NCI-H345 (cell line): ENCODE measurements around the gene KCNJ2.

Experiments used
- DNase-seq: peaks from one replicate; lab custom pipeline; 2025; lab: John Stamatoyannopoulos, UW

KCNJ2 gene

GRCh38 chr17:70168977-70169708 lies at the start of gene KCNJ2:
KCNJ2 (plus strand) TSS chr17:70169532; CDS start chr17:70175040, 5,508 bp downstream.
- DNase-seq = peak; percentile 87

DNA sequence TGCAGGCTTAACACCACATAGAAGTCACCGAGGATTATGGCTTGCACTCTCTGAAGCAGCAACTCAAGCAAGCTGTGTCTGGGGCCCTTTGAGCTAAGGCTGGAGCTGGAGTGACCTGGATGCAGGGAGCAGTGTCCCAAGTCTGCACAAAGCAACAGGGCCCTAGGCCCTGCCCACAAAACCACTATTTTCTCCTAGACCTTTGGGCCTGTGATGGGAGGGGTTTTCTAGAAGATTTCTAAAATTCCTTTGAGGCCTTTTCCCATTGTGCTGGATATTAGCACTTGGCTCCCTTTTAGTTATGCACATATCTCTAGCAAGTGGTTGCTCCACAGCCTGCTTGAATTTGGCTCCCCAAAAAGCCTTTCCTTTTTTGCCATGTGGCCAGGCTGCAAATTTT lies 49.8 kb upstream of the KCNJ2 start:
- DNase-seq = no peak

DNA sequence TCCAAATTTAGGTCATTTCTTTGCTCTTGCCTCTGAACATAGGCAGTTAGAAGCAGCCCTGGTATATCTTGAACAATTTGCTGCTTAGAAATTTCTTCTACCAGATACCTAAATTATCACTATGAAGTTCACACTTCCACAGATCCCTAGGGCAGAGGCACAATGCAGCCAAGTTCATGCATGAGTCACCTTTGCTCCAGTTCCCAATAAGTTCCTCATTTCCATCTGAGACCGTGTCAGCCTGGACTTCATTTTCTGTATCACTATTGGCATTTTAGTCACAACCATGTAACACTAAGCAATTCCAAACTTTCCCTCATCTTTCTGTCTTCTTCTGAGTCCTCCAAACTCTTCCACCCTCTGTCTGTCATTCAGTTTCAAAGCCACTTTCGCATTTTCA lies 49.3 kb upstream of the KCNJ2 start:
- no peak for DNase-seq

DNA sequence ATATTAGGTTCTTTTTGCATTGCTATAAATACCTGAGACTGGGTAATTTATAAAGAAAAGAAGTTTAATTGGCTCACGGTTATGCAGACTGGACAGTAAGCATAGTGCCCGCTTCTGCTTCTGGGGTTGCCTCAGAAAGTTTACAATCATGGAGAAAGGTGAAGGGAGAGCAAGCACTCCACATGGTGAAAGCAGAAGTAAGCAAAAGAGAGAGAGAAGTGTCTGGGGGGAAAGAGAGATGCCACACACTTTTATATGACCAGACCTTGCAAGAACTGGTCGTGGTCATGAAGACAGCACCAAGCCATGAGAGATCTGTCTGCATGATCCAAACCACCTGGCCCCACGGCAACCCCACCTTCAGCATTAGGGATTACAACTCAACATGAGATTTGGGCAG lies 48.9 kb upstream of the KCNJ2 start:
- no peak for DNase-seq

DNA sequence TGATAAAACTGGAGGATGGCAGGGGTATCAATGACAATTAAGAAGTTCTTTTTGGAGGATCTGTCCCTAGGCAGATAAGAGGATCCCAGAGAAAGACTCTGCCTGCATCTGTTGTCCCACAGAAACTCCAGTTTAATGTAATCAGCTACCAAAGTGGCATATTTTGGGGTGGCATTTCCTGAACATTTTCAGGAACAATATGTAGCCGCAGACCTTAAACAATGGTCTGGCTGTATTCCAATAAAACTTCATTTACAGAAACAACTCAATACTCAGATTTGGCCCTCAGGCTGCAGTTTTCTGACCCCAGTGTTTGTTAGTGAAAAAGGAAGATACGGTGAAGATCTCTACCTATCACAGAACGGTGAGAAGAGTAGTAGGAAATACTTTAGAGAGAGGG lies 48.2 kb upstream of the KCNJ2 start:
- DNase-seq = no peak

DNA sequence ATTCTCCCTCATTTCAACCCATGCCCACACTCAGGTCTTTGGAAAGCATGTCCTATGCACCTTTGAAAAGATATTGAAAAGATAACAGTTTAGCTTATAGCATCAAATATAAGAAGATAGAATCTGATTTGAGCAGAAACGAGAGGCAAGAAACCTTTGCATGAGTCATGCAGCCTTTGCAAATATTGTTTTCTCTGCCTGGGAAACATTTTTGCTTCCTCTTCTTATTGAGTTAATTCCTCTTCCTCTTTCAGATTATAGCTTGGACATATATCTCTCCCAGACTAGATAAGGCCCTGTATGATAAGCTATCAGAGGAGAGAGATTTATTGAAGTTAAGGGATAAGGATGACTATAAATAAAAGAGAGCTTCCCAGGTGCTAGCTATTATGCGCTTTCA lies 46.1 kb upstream of the KCNJ2 start:
- DNase-seq = no peak

DNA sequence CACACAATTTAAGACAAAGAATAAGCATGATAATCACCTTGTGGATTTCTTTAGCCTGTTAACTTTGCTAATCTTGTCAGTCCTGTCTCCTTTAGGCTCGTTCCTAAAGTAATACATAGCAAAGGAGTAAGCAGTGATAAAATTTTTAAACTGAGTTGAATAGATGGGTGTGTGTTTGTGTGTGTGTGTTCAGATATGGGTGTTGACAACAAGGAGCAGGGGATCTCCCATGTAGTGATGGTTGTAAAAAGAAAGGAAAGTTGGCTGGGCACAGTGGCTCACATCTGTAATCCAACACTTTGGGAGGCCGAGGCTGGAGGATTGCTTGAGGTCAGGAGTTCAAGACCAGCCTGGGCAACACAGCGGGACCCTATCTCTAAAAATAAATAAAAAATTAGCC lies 44.6 kb upstream of the KCNJ2 start:
- no peak for DNase-seq

GRCh38 chr17:70127221-70127873 lies 42.0 kb upstream of the KCNJ2 start:
- no peak for DNase-seq

GRCh38 chr17:70128727-70129238 lies 40.5 kb upstream of the KCNJ2 start:
- no peak for DNase-seq

DNA sequence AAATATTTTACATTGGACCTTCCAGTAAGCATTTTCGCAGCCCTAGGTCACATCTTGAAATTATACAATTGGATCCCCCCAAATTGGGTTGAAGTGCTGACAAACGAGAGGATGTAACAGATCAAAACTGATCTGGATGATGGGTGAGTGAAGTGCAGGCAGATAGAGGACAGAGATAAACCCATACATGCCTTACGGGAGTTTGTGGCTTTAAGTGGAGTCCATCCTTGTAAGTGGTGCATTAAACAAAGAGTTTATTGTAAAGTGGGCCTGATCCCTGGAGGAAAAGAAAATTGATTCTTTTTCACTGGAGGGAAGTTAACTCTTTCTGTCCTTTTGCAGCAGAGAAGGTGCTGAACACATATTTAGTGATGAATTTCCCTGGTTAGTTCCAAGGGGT lies 39.0 kb upstream of the KCNJ2 start:
- no peak for DNase-seq

- no peak for DNase-seq
Observed at GRCh38 chr17:70132505-70132904, 36.8 kb upstream of the KCNJ2 start.

DNA sequence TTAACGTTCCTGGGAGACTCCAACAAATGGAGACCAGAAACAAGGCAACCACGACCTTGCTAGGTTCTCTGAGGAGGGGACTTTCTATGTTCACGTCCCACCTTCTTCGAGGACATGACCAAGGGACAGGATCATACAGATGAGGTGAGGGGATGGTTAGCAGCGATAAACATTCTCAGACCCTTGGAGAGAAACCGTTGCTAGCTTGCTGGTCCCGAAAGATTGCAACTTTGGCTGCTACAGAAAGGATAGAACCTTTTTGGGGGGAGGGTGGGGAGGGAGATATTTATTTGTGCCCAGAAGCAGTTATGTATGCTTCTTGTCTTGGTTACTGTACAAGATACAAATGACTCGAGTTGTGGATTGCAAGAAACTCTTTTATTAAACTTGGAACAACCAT lies 35.3 kb upstream of the KCNJ2 start:
- DNase-seq = no peak

DNA sequence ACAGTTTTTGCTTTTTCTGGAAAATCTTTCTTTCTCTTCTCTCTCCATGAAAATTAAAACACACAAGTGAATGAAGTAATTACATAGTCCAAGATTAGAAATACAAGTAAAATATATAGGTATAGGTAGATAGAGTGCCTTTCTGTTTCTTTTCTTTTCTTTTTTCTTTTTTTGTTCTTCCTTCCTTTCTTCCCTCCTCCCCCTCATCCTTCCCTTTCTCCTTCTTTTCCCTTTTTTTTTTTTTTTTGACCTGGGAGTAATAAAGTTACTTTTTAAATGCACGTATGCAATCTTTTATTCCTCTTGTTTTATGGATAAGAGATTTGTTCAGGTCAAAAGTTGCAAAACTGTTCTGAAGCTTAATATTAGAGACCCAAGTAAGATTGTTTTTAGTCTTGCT lies 34.6 kb upstream of the KCNJ2 start:
- DNase-seq = no peak

DNA sequence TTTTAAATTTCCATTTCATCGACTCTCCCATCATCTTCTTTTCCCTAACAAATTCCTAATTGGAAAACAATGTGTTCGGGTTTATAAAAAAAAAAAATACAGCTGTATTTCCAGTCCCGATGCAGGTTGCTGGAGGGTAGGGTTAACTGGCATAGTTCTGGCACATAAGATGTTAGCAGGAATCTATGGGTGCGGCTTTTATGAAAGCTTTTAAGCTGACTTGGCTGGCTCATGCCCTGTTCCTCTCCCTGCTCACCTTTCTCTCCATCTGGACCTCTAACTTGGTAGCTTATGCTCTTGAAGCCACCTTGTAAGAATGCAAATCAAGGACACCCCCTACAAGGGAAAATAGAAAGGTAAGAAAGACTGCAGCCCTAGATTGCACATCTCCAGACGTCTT lies 33.2 kb upstream of the KCNJ2 start:
- DNase-seq = no peak

DNA sequence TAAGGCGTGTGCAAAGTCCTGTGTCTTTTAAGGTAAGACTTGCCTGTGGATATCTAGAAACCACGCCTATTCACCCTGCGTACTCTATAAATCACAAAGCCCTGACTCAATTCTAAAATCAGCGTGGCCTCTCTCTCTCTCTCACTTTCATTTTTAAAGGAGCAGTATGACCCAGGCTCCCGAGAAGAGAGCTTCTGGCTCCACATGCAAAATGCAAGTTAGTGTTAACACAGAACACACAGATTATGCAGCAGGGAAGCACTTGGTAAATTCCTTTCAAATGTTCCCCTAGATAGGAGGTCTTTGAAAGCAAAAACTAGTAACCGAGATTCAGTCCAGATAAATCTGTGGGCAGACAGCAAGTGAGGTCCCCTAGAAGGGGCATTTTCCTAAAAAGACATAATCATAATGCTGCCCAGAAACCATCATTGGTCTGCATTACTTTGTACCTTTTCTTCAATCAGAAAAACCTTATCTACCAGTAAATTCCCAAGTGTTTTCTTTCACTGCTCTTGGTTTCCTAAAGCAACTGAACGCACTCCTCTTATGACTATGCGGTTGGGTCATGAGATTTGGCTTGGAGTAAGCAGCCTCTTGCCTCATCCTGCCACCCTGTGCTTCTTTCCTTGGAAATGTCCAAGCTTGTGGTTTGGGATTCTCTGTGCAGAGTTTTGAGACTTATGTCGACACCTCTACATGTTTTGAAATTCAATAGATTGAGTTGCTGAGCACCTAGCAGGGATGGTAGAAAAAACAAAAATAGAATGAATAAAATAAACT lies 31.7 kb upstream of the KCNJ2 start:
- no peak for DNase-seq

GRCh38 chr17:70138291-70138865 lies 31.0 kb upstream of the KCNJ2 start:
- no peak for DNase-seq

- DNase-seq = no peak
Observed at GRCh38 chr17:70139449-70139993, 29.8 kb upstream of the KCNJ2 start.

GRCh38 chr17:70144260-70144846 lies 25.0 kb upstream of the KCNJ2 start:
- DNase-seq = peak; percentile 14

GRCh38 chr17:70153210-70153609 lies 16.1 kb upstream of the KCNJ2 start:
- no peak for DNase-seq

GRCh38 chr17:70157151-70157550 lies 12.2 kb upstream of the KCNJ2 start:
- no peak for DNase-seq

DNA sequence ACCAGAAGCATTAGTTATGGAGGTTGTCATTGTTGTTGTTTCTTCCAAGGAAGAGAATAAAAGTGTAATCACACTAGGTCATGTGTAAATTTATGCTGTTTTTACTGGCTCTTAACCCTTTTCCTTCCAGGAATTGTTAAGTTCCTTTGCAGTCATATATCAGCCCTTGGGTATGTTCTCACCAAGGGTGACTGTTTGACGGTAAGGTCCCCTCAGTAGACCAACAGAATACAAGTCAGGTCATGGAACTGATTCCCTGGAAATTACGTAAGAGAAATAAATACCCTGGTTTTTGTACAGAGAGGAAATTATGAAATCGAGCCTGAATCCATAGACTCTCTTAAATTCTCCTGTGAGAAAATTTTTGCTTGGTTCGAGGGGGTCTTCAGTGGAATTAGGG lies 11.2 kb upstream of the KCNJ2 start:
- no peak for DNase-seq

GRCh38 chr17:70158591-70158990 lies 10.7 kb upstream of the KCNJ2 start:
- no peak for DNase-seq
